Uterus (tissue), 4 donors: ENCODE measurements around the gene PRKAR2A. TPM values are rescaled to one million over a fixed set of nuclear protein-coding genes. Genes with fewer than 3 reads are reported as not detected.
"Not testable (repeated sequence)": the region's sequence is repeated elsewhere in the genome, so short reads cannot be mapped to it uniquely, and the experiment has no call there.

Experiments
- DNase-seq, 2 donors: peaks; one replicate each; pipeline ENCODE4 v3.0.0-alpha.2; 2019 to 2020
- H3K27ac ChIP-seq, 2 donors: fragments of 200-600 bp; sonication (generic); 1 replicate in 1 of 2; 2 replicates in 1 of 2; pipeline ENCODE4 v1.5.1; 2016 to 2018
- H3K27me3 ChIP-seq, 2 donors: fragments of 200-600 bp; sonication (generic); one replicate each; pipeline ENCODE4 v1.5.1; 2018 to 2019; ENCODE audit warnings: control low read depth in 1 of 2
- H3K36me3 ChIP-seq, 2 donors: fragments of 200-600 bp; sonication (generic); one replicate each; pipeline ENCODE4 v1.5.1; 2019; ENCODE audit warnings: control low read depth in 1 of 2
- H3K4me1 ChIP-seq, 2 donors: fragments of 200-600 bp; sonication (generic); one replicate each; pipeline ENCODE4 v1.5.1; 2018 to 2019; ENCODE audit warnings: control low read depth in 1 of 2
- H3K4me3 ChIP-seq, 2 donors: fragments of 200-600 bp; sonication (generic); 1 replicate in 1 of 2; 2 replicates in 1 of 2; pipeline ENCODE4 v1.5.1; 2018 to 2019; ENCODE audit warnings: mild to moderate bottlenecking in 1 of 2
- H3K9me3 ChIP-seq, 2 donors: fragments of 200-600 bp; sonication (generic); one replicate each; pipeline ENCODE4 v1.5.1; 2019; ENCODE audit warnings: control low read depth in 1 of 2
- CTCF ChIP-seq, 4 experiments: fragments of 200-600 bp in 2 of 4; fragments of 450-650 bp in 2 of 4; sonication (generic) in 2 of 4; IDR thresholded peaks; one replicate each; pipeline ENCODE4 v1.5.1; 2016 to 2019; ENCODE audit warnings: antibody characterized with exemption in 4 of 4, mild to moderate bottlenecking in 2 of 4, moderate library complexity in 1 of 4
- POLR2A ChIP-seq, 2 donors: fragments of 450-650 bp; IDR thresholded peaks; one replicate each; pipeline ENCODE4 v1.6.1; 2016; ENCODE audit warnings: antibody characterized with exemption in 2 of 2, mild to moderate bottlenecking in 1 of 2, moderate library complexity in 1 of 2
- intact Hi-C: fragments of 100-400 bp; cut with DNase I; formaldehyde crosslinking; loops from one replicate; pipeline ENCODE4 v1.15.1; 2023; ENCODE audit warnings: low total_unique reads
- total RNA-seq, 4 donors: library from RNA; depleted of rRNA in 3 of 4; stranded (reverse); fragments of >200 nt in 3 of 4; gene quantifications; one replicate each; pipeline versions ENCODE4 v1.1.0 to v1.2.4, GENCODE V29; 2014 to 2023
- donor health status: DM: yes; HTN: yes; CAD: no.

The PRKAR2A gene
- total RNA-seq, 4 donors from 2014 or later = 5.4 to 59.0 (median 26.3) TPM

GRCh38 chr3:48784426-48785120, 63.1 kb downstream of the PRKAR2A start:
- Histone ChIP-seq H3K27ac (no peak overlapping the region), H3K27me3 (no peaks in the 10 kb centered on the region), H3K9me3 (no peaks in the 10 kb centered on the region), H3K36me3 (no peaks in the 10 kb centered on the region), H3K4me1 (no peaks in the 10 kb centered on the region), H3K4me3 (no peak overlapping the region)
- intact Hi-C loops = no loop called here
- TF ChIP-seq CTCF (IDR thresholded peaks at IDR 0.05) = no peak
- TF ChIP-seq POLR2A (IDR thresholded peaks at IDR 0.05) = no peak
- DNase-seq = no peak

- no peak for DNase-seq
- Histone ChIP-seq H3K4me1 (no peaks in the 10 kb centered on the region), H3K4me3 (no peak overlapping the region), H3K36me3 (no peaks in the 10 kb centered on the region), H3K9me3 (no peaks in the 10 kb centered on the region), H3K27me3 (no peaks in the 10 kb centered on the region), H3K27ac (no peak overlapping the region)
- TF ChIP-seq POLR2A (IDR thresholded peaks at IDR 0.05) (no peak), CTCF (IDR thresholded peaks at IDR 0.05) (no peak)
- intact Hi-C loops = no loop called here
Observed at GRCh38 chr3:48783304-48783703, 64.4 kb downstream of the PRKAR2A start.

- no peaks in the 10 kb centered on the region for H3K27me3 ChIP-seq
- H3K4me1 ChIP-seq = no peaks in the 10 kb centered on the region
- intact Hi-C loops = no loop called here
- H3K36me3 ChIP-seq = no peaks in the 10 kb centered on the region
- TF ChIP-seq POLR2A (IDR thresholded peaks at IDR 0.05) (no peak), CTCF (IDR thresholded peaks at IDR 0.05) (no peak)
- no peaks in the 10 kb centered on the region for H3K9me3 ChIP-seq
- no peak overlapping the region for H3K4me3 ChIP-seq
- no peak overlapping the region for H3K27ac ChIP-seq
- DNase-seq = no peak
Observed at GRCh38 chr3:48782046-48782445, 65.6 kb downstream of the PRKAR2A start.

GRCh38 chr3:48778565-48778964, 69.1 kb downstream of the PRKAR2A start:
- H3K36me3 ChIP-seq, H3K9me3 ChIP-seq, H3K27ac ChIP-seq, intact Hi-C loops, H3K4me3 ChIP-seq, H3K27me3 ChIP-seq, H3K4me1 ChIP-seq, DNase-seq: not testable (repeated sequence)

GRCh38 chr3:48776854-48777253, 70.8 kb downstream of the PRKAR2A start:
- H3K4me1 ChIP-seq = no peaks in the 10 kb centered on the region
- H3K4me3 ChIP-seq = no peak overlapping the region
- no peak for DNase-seq
- no peaks in the 10 kb centered on the region for H3K9me3 ChIP-seq
- TF ChIP-seq POLR2A (IDR thresholded peaks at IDR 0.05) (no peak), CTCF (IDR thresholded peaks at IDR 0.05) (no peak)
- H3K27ac ChIP-seq = no peak overlapping the region
- no peaks in the 10 kb centered on the region for H3K27me3 ChIP-seq
- intact Hi-C loops = no loop called here
- no peaks in the 10 kb centered on the region for H3K36me3 ChIP-seq

- no peak for DNase-seq
- Histone ChIP-seq H3K36me3 (no peaks in the 10 kb centered on the region), H3K27me3 (no peaks in the 10 kb centered on the region), H3K4me3 (no peak overlapping the region), H3K4me1 (no peaks in the 10 kb centered on the region), H3K9me3 (no peaks in the 10 kb centered on the region), H3K27ac (no peak overlapping the region)
- TF ChIP-seq POLR2A (IDR thresholded peaks at IDR 0.05) = no peak
- intact Hi-C loops = no loop called here
Observed at GRCh38 chr3:48770192-48770502, 77.5 kb downstream of the PRKAR2A start.
